Peyer's patch (tissue), 4 donors: ENCODE measurements around the gene IMPG2. TPM values are rescaled to one million over a fixed set of nuclear protein-coding genes. Genes with fewer than 3 reads are reported as not detected.

Experiments
- DNase-seq, 3 donors: peaks; one replicate each; pipeline ENCODE4 v3.0.0-alpha.2; 2017 to 2019
- H3K27ac ChIP-seq, 4 donors: fragments of 200-600 bp; sonication (generic); one replicate each; pipeline ENCODE4 v1.5.1; 2016 to 2019
- H3K27me3 ChIP-seq, 2 donors: fragments of 200-600 bp; sonication (generic); one replicate each; pipeline ENCODE4 v1.5.1; 2019
- H3K36me3 ChIP-seq, 3 donors: fragments of 200-600 bp; sonication (generic); one replicate each; pipeline ENCODE4 v1.5.1; 2016 to 2019
- H3K4me1 ChIP-seq, 4 donors: fragments of 200-600 bp; sonication (generic); one replicate each; pipeline ENCODE4 v1.5.1; 2016 to 2019
- H3K4me3 ChIP-seq, 4 donors: fragments of 200-600 bp; sonication (generic); 1 replicate in 3 of 4; 2 replicates in 1 of 4; pipeline ENCODE4 v1.5.1; 2016 to 2019; ENCODE audit warnings: mild to moderate bottlenecking in 1 of 4
- H3K9me3 ChIP-seq, 4 donors: fragments of 200-600 bp; sonication (generic); one replicate each; pipeline ENCODE4 v1.5.1; 2016 to 2019; ENCODE audit warnings: mild to moderate bottlenecking in 1 of 4
- POLR2A ChIP-seq, 2 donors: fragments of 450-650 bp; IDR thresholded peaks; one replicate each; pipeline ENCODE4 v1.5.1; 2017; ENCODE audit warnings: antibody characterized with exemption in 2 of 2, mild to moderate bottlenecking in 2 of 2, moderate library complexity in 2 of 2
- total RNA-seq, 4 donors: library from RNA; depleted of rRNA; stranded (reverse); fragments of >200 nt; gene quantifications; one replicate each; pipeline ENCODE4 v1.1.0, GENCODE V29; 2016
- TF ChIP-seq, protein P1 (sequence below), 6 experiments: fragments of 450-650 bp in 4 of 6; fragments of 200-600 bp in 2 of 6; sonication (generic) in 1 of 6; IDR thresholded peaks; one replicate each; pipeline ENCODE4 v1.5.1; 2017 to 2019; ENCODE audit warnings: antibody characterized with exemption in 6 of 6, mild to moderate bottlenecking in 3 of 6, moderate library complexity in 1 of 6

IMPG2 gene
- total RNA-seq, 4 donors from 2014 or later: 0.27 to 0.83 (median 0.36) TPM

GRCh38 chr3:101182734-101183133, 137.6 kb downstream of the IMPG2 start:
- H3K9me3 ChIP-seq: no peaks in the 10 kb centered on the region
- no peak for DNase-seq
- no peak overlapping the region for H3K27ac ChIP-seq
- no peaks in the 10 kb centered on the region for H3K36me3 ChIP-seq
- no peaks in the 10 kb centered on the region for H3K4me1 ChIP-seq
- TF ChIP-seq, protein P1, sequence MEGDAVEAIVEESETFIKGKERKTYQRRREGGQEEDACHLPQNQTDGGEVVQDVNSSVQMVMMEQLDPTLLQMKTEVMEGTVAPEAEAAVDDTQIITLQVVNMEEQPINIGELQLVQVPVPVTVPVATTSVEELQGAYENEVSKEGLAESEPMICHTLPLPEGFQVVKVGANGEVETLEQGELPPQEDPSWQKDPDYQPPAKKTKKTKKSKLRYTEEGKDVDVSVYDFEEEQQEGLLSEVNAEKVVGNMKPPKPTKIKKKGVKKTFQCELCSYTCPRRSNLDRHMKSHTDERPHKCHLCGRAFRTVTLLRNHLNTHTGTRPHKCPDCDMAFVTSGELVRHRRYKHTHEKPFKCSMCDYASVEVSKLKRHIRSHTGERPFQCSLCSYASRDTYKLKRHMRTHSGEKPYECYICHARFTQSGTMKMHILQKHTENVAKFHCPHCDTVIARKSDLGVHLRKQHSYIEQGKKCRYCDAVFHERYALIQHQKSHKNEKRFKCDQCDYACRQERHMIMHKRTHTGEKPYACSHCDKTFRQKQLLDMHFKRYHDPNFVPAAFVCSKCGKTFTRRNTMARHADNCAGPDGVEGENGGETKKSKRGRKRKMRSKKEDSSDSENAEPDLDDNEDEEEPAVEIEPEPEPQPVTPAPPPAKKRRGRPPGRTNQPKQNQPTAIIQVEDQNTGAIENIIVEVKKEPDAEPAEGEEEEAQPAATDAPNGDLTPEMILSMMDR (IDR thresholded peaks at IDR 0.05): no peak
- no peaks in the 10 kb centered on the region for H3K27me3 ChIP-seq
- H3K4me3 ChIP-seq: no peak overlapping the region

DNA sequence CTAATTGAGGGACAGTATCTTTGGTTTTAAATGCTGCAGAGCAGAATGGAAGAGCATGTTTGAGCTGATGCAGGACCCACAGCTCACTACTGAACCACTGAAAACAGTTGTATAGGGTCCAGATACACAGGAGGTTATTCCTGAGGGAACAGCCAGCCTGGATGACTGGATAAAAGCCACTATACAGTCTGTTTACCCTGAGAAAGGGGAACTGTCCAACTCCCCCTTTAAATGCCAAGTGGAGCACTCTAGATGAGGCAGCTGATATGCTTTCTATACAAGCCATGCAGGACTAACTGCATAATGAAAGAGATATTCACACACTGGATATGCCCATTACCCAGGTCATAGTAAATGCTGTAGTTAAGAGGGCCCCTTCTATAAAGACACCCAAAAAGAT, 138.6 kb downstream of the IMPG2 start:
- H3K27ac ChIP-seq: no peak overlapping the region
- H3K27me3 ChIP-seq: no peaks in the 10 kb centered on the region
- no peak for DNase-seq
- no peak for TF ChIP-seq POLR2A (IDR thresholded peaks at IDR 0.05)
- TF ChIP-seq, protein P1 (IDR thresholded peaks at IDR 0.05): no peak
- no peaks in the 10 kb centered on the region for H3K9me3 ChIP-seq
- H3K4me1 ChIP-seq: no peaks in the 10 kb centered on the region
- H3K4me3 ChIP-seq: no peak overlapping the region
- no peaks in the 10 kb centered on the region for H3K36me3 ChIP-seq

DNA sequence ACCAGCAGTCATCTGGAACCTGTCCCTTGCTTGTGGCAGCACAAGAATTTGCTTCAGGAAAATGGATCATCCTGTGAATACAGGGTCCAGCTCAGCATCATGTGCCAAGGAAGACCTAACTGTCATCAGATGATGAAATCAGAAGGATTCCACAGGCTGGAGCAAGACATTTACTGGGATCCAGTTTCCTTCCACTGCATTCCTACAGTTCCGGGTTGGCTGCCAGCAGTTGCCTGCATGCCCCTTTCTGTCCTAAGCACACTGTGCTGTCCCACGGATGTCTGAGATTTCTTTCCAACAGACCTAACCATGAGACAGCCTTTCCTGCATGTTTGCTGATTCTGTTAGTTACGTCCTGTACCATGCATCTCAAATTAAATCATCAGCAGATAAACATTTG, 140.7 kb downstream of the IMPG2 start:
- no peaks in the 10 kb centered on the region for H3K9me3 ChIP-seq
- H3K27ac ChIP-seq: no peak overlapping the region
- no peaks in the 10 kb centered on the region for H3K4me1 ChIP-seq
- no peaks in the 10 kb centered on the region for H3K27me3 ChIP-seq
- DNase-seq: no peak
- TF ChIP-seq, protein P1 (IDR thresholded peaks at IDR 0.05): no peak
- no peak for TF ChIP-seq POLR2A (IDR thresholded peaks at IDR 0.05)
- H3K36me3 ChIP-seq: no peaks in the 10 kb centered on the region
- no peak overlapping the region for H3K4me3 ChIP-seq

GRCh38 chr3:101177577-101177976, 142.8 kb downstream of the IMPG2 start:
- Histone ChIP-seq H3K36me3 (no peaks in the 10 kb centered on the region), H3K4me3 (no peak overlapping the region), H3K27ac (no peak overlapping the region), H3K4me1 (no peaks in the 10 kb centered on the region), H3K9me3 (no peaks in the 10 kb centered on the region), H3K27me3 (no peaks in the 10 kb centered on the region)
- DNase-seq: no peak
- no peak for TF ChIP-seq POLR2A (IDR thresholded peaks at IDR 0.05)
- TF ChIP-seq, protein P1 (IDR thresholded peaks at IDR 0.05): no peak

Other genes starting within 250 kb of the IMPG2 start
- 10 to 100 TPM; 13.5 to 44.6 (median 20.2) TPM for gene SENP7, start 192.6 kb upstream of the IMPG2 start, total RNA-seq
- gene TRMT10C, start 241.3 kb upstream of the IMPG2 start, total RNA-seq: 10 to 100 TPM in 3 of 4 donors, 1 to 10 TPM in 1; 8.5 to 28.9 (median 13.1) TPM